ENCODE measurements around the gene GOT1. TPM values are rescaled to one million over a fixed set of nuclear protein-coding genes. Genes with fewer than 3 reads are reported as not detected.
A peak's percentile ranks its signal among the peaks of the same experiment; 100 is the strongest.

The GOT1 gene
- total and polyA plus RNA-seq, 2 experiments from 2014 or later: 39.6 to 62.7 TPM

DNA sequence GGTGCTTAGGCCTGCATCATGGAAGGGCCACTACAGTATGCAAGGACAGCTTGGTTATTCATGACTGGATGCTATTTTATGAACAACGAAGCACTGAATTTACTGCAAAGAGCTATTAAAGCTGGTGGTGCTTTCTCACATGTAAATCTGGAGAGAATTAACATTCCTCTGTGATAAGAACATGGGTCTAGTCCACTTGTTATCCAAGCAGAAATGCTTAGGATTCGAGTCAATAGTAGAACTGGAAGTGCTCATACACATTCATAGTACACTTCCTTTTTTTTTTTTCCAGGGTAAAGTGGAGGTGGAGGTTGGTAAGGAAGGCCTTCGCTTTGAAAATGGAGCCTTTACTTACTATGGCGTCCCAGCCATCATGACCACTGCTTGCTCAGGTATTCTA is 66.3 kb downstream of the GOT1 start:
- Histone ChIP-seq H3K27me3 (replicated peaks; ENCODE audit: insufficient read depth) (no peaks in the 10 kb centered on the region), H4K20me1 (ENCODE audit: insufficient read depth) (no peaks in the 10 kb centered on the region), H3K79me2 (ENCODE audit: insufficient read depth) (no peaks in the 10 kb centered on the region), H3K27ac (no peak overlapping the region), H3F3A (ENCODE audit: insufficient read depth) (peaks cover 26% of the 10 kb centered on the region), H3K4me1 (ENCODE audit: insufficient read depth) (peaks cover 30% of the 10 kb centered on the region), H3K36me3 (ENCODE audit: low read depth) (no peaks in the 10 kb centered on the region), H3K9me2 (ENCODE audit: insufficient read depth) (no peaks in the 10 kb centered on the region), H3K9me3 (ENCODE audit: low read depth) (no peaks in the 10 kb centered on the region), H3K9ac (no peak overlapping the region), H3K4me2 (ENCODE audit: unreplicated experiment) (no peak overlapping the region), H2AFZ (no peak overlapping the region), H3K4me3 (no peak overlapping the region)
- TF ChIP-seq EZH2phosphoT487 (IDR thresholded peaks at IDR 0.05; ENCODE audit: insufficient read depth, low read depth): no peak
- TF ChIP-seq EZH2 (IDR thresholded peaks at IDR 0.05; ENCODE audit: insufficient read depth, poor library complexity, severe bottlenecking): no peak
- WGBS, 2 experiments (ENCODE audit: low coverage in 1 of 2, low lambda C conversion rate in 2 of 2, missing lambda C conversion rate in 2 of 2): 45 to 53% methylated on average over 4 of the region's 4 CpGs
- peak; percentile 83 for DNase-seq
- in situ Hi-C loops (cut with MboI): no loop called here

DNA sequence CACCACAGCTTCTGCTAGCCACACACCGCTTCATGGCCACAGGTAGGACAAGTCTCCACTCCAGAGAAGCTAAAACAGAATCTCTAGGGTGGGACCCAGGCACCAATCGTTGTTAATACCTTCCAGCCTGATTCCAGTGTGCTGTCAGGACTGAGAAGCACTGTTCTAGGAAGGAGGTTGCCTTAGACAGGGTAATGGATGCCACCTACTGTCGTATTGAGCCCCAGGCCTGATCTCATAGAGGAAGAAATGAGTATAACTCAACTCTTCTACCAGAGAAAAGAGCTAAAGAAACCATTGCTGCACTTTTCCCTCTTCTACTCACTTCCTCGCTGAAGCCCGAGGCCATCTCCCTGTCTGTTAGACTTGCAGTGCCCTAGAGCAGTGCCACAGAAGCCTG is 69.5 kb downstream of the GOT1 start:
- Histone ChIP-seq H3K4me3 (no peak overlapping the region), H4K20me1 (ENCODE audit: insufficient read depth) (no peaks in the 10 kb centered on the region), H3K9ac (no peak overlapping the region), H3K9me3 (ENCODE audit: low read depth) (no peaks in the 10 kb centered on the region), H3K27me3 (replicated peaks; ENCODE audit: insufficient read depth) (no peaks in the 10 kb centered on the region), H3F3A (ENCODE audit: insufficient read depth) (peaks cover 12% of the 10 kb centered on the region), H2AFZ (no peak overlapping the region), H3K4me1 (ENCODE audit: insufficient read depth) (peaks cover 17% of the 10 kb centered on the region), H3K4me2 (ENCODE audit: unreplicated experiment) (no peak overlapping the region), H3K36me3 (ENCODE audit: low read depth) (no peaks in the 10 kb centered on the region), H3K9me2 (ENCODE audit: insufficient read depth) (no peaks in the 10 kb centered on the region), H3K27ac (no peak overlapping the region), H3K79me2 (ENCODE audit: insufficient read depth) (no peaks in the 10 kb centered on the region)
- in situ Hi-C loops (cut with MboI): no loop called here
- 90 to 91% methylated on average over 5 of the region's 5 CpGs for WGBS, 2 experiments (ENCODE audit: low coverage in 1 of 2, low lambda C conversion rate in 2 of 2, missing lambda C conversion rate in 2 of 2)
- TF ChIP-seq EZH2 (IDR thresholded peaks at IDR 0.05; ENCODE audit: insufficient read depth, poor library complexity, severe bottlenecking) (no peak), EZH2phosphoT487 (IDR thresholded peaks at IDR 0.05; ENCODE audit: insufficient read depth, low read depth) (no peak)
- DNase-seq: no peak

DNA sequence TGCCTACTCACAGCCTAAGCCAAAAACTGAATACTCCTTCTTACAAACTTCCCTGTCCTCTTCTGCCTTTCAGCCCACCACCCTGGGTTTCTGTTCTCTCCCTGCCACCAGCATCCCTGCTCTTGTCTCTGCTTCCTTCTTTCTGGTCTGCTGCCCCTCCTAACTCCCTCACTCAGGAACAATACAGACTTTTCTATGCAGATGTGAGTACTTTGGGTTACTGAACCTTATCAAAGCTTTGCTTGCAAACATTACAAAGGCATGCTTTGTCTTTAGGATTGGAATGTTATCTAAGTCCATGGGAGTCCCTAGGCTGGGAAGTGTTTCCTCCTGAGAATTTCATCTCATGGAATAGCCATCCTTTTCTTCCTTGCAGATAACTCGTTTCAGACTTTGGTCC is 72.3 kb downstream of the GOT1 start:
- no peak overlapping the region for H3K27ac ChIP-seq
- H2AFZ ChIP-seq: no peak overlapping the region
- in situ Hi-C loops (cut with MboI): no loop called here
- no peak overlapping the region for H3K4me3 ChIP-seq
- TF ChIP-seq EZH2phosphoT487 (IDR thresholded peaks at IDR 0.05; ENCODE audit: insufficient read depth, low read depth) (no peak), EZH2 (IDR thresholded peaks at IDR 0.05; ENCODE audit: insufficient read depth, poor library complexity, severe bottlenecking) (no peak)
- H3K27me3 ChIP-seq (replicated peaks; ENCODE audit: insufficient read depth): no peaks in the 10 kb centered on the region
- no peak for DNase-seq
- no peak overlapping the region for H3K4me2 ChIP-seq (ENCODE audit: unreplicated experiment)
- H3K9me3 ChIP-seq (ENCODE audit: low read depth): no peaks in the 10 kb centered on the region
- H3F3A ChIP-seq (ENCODE audit: insufficient read depth): peaks cover 1% of the 10 kb centered on the region; the same call in 1 of the 2 replicates
- no peaks in the 10 kb centered on the region for H3K79me2 ChIP-seq (ENCODE audit: insufficient read depth)
- no peak overlapping the region for H3K9ac ChIP-seq
- H3K4me1 ChIP-seq (ENCODE audit: insufficient read depth): no peaks in the 10 kb centered on the region
- H3K36me3 ChIP-seq (ENCODE audit: low read depth): no peaks in the 10 kb centered on the region
- H3K9me2 ChIP-seq (ENCODE audit: insufficient read depth): no peaks in the 10 kb centered on the region
- H4K20me1 ChIP-seq (ENCODE audit: insufficient read depth): no peaks in the 10 kb centered on the region
- 66 to 87% methylated on average over 1 of the region's 1 CpG for WGBS, 2 experiments (ENCODE audit: low coverage in 1 of 2, low lambda C conversion rate in 2 of 2, missing lambda C conversion rate in 2 of 2)

DNA sequence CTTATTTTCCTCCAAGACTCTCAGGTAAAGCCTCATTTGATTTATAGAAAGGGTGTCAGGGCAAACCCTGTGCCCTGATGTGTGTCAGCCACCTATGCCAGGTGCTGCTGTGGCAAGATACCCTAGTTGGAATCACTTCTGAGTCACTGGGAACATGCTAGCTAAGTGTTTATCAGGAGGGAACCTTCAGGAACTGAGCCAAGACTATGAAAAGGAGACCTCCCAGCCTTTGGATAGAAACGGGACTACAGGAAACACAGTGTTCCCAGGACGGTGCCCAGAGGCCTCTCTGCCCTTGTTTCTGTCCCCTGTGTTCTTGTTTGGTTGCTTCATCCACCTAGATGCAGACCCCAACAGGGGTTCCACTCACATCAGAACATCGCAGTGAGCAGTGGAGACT is 72.7 kb downstream of the GOT1 start:
- Histone ChIP-seq H3K4me1 (ENCODE audit: insufficient read depth) (no peaks in the 10 kb centered on the region), H3K36me3 (ENCODE audit: low read depth) (no peaks in the 10 kb centered on the region), H3K9ac (no peak overlapping the region), H4K20me1 (ENCODE audit: insufficient read depth) (no peaks in the 10 kb centered on the region), H3F3A (ENCODE audit: insufficient read depth) (no peaks in the 10 kb centered on the region), H2AFZ (no peak overlapping the region), H3K4me2 (ENCODE audit: unreplicated experiment) (no peak overlapping the region), H3K27me3 (replicated peaks; ENCODE audit: insufficient read depth) (no peaks in the 10 kb centered on the region), H3K27ac (no peak overlapping the region), H3K4me3 (no peak overlapping the region), H3K9me2 (ENCODE audit: insufficient read depth) (no peaks in the 10 kb centered on the region), H3K79me2 (ENCODE audit: insufficient read depth) (no peaks in the 10 kb centered on the region), H3K9me3 (ENCODE audit: low read depth) (no peaks in the 10 kb centered on the region)
- WGBS, 2 experiments (ENCODE audit: low coverage in 1 of 2, low lambda C conversion rate in 2 of 2, missing lambda C conversion rate in 2 of 2): 80 to 91% methylated on average over 3 of the region's 3 CpGs
- DNase-seq: no peak
- TF ChIP-seq EZH2 (IDR thresholded peaks at IDR 0.05; ENCODE audit: insufficient read depth, poor library complexity, severe bottlenecking) (no peak), EZH2phosphoT487 (IDR thresholded peaks at IDR 0.05; ENCODE audit: insufficient read depth, low read depth) (no peak)
- in situ Hi-C loops (cut with MboI): no loop called here

DNA sequence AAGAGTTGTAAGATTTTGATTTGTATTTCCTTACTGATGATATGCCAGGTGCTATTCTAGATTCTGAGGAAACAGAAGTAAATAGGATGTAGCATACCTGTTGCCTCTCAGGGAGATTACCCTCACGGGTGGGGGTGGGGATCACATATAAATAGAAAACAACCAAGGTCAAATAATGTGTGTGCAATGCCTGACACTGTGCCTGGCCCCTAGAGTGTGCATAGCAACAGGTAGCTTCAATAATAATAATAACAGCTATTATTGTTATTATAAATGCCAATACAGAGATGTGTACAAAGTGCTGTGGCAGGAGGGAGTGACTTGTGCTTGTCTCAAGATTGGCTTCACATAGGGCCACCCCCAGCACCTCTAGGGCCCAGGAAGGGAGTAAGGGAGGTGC is 77.2 kb downstream of the GOT1 start:
- no peaks in the 10 kb centered on the region for H3K4me1 ChIP-seq (ENCODE audit: insufficient read depth)
- H3K9me3 ChIP-seq (ENCODE audit: low read depth): no peaks in the 10 kb centered on the region
- in situ Hi-C loops (cut with MboI): no loop called here
- H3K4me2 ChIP-seq (ENCODE audit: unreplicated experiment): no peak overlapping the region
- H3K79me2 ChIP-seq (ENCODE audit: insufficient read depth): no peaks in the 10 kb centered on the region
- H4K20me1 ChIP-seq (ENCODE audit: insufficient read depth): no peaks in the 10 kb centered on the region
- no peaks in the 10 kb centered on the region for H3F3A ChIP-seq (ENCODE audit: insufficient read depth)
- 59 to 88% methylated on average over 1 of the region's 1 CpG for WGBS, 2 experiments (ENCODE audit: low coverage in 1 of 2, low lambda C conversion rate in 2 of 2, missing lambda C conversion rate in 2 of 2)
- no peaks in the 10 kb centered on the region for H3K27me3 ChIP-seq (replicated peaks; ENCODE audit: insufficient read depth)
- DNase-seq: no peak
- no peaks in the 10 kb centered on the region for H3K9me2 ChIP-seq (ENCODE audit: insufficient read depth)
- no peak overlapping the region for H3K4me3 ChIP-seq
- H3K9ac ChIP-seq: no peak overlapping the region
- H3K36me3 ChIP-seq (ENCODE audit: low read depth): no peaks in the 10 kb centered on the region
- H3K27ac ChIP-seq: no peak overlapping the region
- H2AFZ ChIP-seq: no peak overlapping the region
- TF ChIP-seq EZH2phosphoT487 (IDR thresholded peaks at IDR 0.05; ENCODE audit: insufficient read depth, low read depth): no peak
- no peak for TF ChIP-seq EZH2 (IDR thresholded peaks at IDR 0.05; ENCODE audit: insufficient read depth, poor library complexity, severe bottlenecking)

Measured in GM23248 (cell line).